ENCODE results near the gene SLC25A30. TPM values are rescaled to one million over a fixed set of nuclear protein-coding genes. Genes with fewer than 3 reads are reported as not detected.

The SLC25A30 gene, protein sequence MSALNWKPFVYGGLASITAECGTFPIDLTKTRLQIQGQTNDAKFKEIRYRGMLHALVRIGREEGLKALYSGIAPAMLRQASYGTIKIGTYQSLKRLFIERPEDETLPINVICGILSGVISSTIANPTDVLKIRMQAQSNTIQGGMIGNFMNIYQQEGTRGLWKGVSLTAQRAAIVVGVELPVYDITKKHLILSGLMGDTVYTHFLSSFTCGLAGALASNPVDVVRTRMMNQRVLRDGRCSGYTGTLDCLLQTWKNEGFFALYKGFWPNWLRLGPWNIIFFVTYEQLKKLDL
- 8.0 to 10.2 TPM (median 8.3 TPM) in 5 replicates for total RNA-seq (2022; extraction: Qiagen RNA extraction; ENCODE audit: low read depth)

DNA sequence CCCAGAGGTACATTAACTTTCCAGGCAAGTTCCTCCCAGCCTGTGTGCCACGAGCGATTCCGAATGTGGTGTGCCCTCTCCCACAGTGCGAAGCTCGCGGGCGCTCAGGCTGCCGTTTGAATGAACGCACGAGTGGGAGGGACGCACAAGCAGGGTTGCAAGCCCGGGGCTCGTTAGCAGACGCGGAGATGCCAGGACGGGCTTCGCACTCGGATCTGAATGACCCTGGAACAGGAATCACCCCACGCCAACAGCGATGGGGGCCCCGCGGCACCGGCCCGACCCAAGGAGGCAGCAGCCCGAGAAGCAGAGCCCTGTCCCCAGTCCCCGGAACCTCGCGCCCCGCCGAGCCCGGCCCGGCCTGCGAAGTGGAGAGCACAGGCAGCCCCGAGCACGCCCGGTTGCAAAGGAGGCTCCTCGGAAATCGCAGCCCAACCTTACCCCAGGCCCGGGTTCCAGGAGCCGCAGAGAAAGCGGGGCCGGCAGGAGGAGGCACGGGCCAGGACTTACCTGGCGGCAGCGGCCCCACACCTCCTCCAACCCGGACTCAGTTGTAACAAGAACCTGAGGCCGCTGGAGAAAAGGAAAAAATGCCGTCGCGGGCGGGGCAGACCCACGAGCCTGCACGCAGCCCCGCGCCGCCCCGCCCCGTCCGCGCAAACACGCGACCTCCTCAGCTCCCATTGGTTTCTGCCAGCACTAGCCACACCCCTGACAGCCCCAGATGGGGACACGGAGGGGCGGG lies at the start of gene SLC25A30:
TSS of gene SLC25A30 (minus strand) at position 584 of the 745 bp plus-strand sequence. CDS start 6,948 bp downstream, outside the sequence.

GRCh38 chr13:45464687-45465453 lies 46.7 kb upstream of the SLC25A30 start, which contains the start of gene COG3:
Gene COG3 (plus strand): TSS chr13:45464939. CDS start chr13:45465037, 98 bp downstream.

Other genes with a start within 250 kb of the SLC25A30 start
- gene KCTD4, start 217.3 kb downstream of the SLC25A30 start, total RNA-seq (2022; extraction: Qiagen RNA extraction; ENCODE audit: low read depth), result not detected in 5 replicates
- gene TPT1, start 77.2 kb downstream of the SLC25A30 start, total RNA-seq (2022; extraction: Qiagen RNA extraction; ENCODE audit: low read depth), result 1,917 to 2,363 TPM (median 2,280 TPM) in 5 replicates
- 11.1 to 15.4 TPM (median 14.1 TPM) in 5 replicates for gene COG3, start 46.6 kb upstream of the SLC25A30 start, total RNA-seq (2022; extraction: Qiagen RNA extraction; ENCODE audit: low read depth)
- gene ERICH6B, start 197.4 kb upstream of the SLC25A30 start, total RNA-seq (2022; extraction: Qiagen RNA extraction; ENCODE audit: low read depth), result not detected in 5 replicates

Data from A549 treated with CpdA at 1 μM for 4 hours (cell line).